ENCODE results near the gene VPS4B.

DNA sequence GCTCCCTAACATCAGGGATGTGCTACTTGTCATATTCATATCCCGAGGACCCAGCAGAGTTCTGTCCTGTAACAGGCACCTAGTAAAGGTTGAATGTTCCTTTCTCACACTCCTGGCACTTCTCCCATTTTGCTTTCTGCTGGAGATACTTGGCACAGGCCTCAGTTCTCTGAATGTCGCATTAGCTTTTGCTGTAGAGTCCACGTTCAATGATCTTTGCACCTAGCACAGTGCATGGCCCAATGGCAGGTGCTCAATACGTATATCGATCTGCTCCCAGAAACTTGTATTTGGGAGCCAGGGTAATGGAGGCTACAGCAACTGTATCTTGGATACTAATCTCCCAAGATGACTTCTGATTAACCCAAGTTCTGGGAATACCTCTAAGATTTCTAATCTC is 24.8 kb upstream of the VPS4B start:
- TF ChIP-seq CTCF (IDR thresholded peaks at IDR 0.05), result no peak
- TF ChIP-seq POLR2A (IDR thresholded peaks at IDR 0.05), result no peak
- no peak for TF ChIP-seq POLR2AphosphoS5 (IDR thresholded peaks at IDR 0.05)

Data from prostate gland (tissue), 2 donors.